ENCODE measurements around the gene CHADL. TPM values are rescaled to one million over a fixed set of nuclear protein-coding genes. Genes with fewer than 3 reads are reported as not detected.

Gene CHADL
- total and polyA plus RNA-seq, 2 of the 4 experiments (the other 2 are of a cell fraction), result 0.18 to 0.53 TPM

DNA sequence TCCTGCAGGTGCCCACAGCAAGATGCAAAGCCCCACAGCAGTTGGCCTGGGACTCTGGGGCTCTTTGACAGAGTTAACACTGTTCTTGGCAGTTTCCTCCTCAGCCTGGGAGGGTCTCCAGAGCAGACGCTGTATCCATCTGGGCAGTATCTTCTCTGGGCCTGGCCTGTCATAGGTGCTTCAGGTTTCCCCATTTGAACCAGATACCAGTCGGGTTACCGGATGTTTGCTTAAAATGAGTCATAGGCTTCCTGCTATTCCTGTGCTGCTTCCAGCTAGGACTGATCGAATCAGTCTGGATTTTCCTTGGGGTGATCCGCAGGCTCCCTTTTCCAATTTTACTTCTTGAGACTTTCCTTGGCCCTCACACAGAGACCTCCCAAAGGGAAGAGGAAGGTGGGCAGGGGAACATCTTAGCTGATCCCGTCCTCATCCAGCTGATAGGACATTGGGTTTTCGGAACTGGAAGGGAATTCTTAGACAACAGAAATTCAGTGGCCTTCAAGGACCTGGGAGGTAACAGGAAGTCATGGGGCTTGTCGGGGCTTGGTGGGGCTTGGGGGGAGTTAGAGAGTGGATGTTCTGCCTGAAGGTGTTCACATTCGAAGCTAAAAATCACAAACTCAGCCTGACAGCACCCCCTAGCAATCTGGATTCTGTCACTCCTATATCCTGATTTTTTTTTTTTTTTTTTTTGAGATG is 47.7 kb upstream of the CHADL start:
- peaks cover 7 to 53% of the 10 kb centered on the region in 2 experiments; a peak in 3 of 4 replicates for H3K79me1 ChIP-seq (ENCODE audit: low read depth in 1 of 2, low read length in 2 of 2)
- ATAC-seq (ENCODE audit: low read depth) (peak; percentile 4), DNase-seq (peak; percentile 88)
- peak overlapping the region; percentile 65 for H2AFZ ChIP-seq (replicated peaks; ENCODE audit: low read length, poor library complexity)
- H2AK9ac ChIP-seq (replicated peaks; ENCODE audit: low read depth, low read length, poor library complexity), result peak overlapping the region; percentile 99
- intact Hi-C loops (cut with micrococcal nuclease) (no loop called here), in situ Hi-C loops (cut with MboI; ENCODE audit: low sequenced_read_pairs) (no loop called here), dilution Hi-C loops (cut with HindIII; ENCODE audit: low sequenced_read_pairs, unreplicated experiment) (no loop called here)
- H3K9ac ChIP-seq (ENCODE audit: low read depth, low read length), result peak overlapping the region; percentile 87
- peaks cover 4% of the 10 kb centered on the region; the same call in 1 of the 2 replicates for H4K20me1 ChIP-seq (ENCODE audit: insufficient read depth, low read length)
- peak overlapping the region; percentile 100 for H2BK120ac ChIP-seq (ENCODE audit: low read depth, low read length)
- H3K36me3 ChIP-seq (ENCODE audit: control insufficient read depth, insufficient read depth, low read length), result peaks cover 11% of the 10 kb centered on the region
- peak overlapping the region; percentile 100 for H2AK5ac ChIP-seq (ENCODE audit: low read depth, low read length)
- peak overlapping the region; percentile 32 for H3K4me2 ChIP-seq (ENCODE audit: low read depth, low read length)
- peak overlapping the region; percentile 100 for H3K56ac ChIP-seq (ENCODE audit: extremely low read depth, insufficient read depth, low read length)
- POLR2A ChIA-PET (ENCODE audit: unreplicated experiment), result no interaction called here
- H3K4ac ChIP-seq (ENCODE audit: low read depth, low read length), result peak overlapping the region; percentile 100
- H2BK15ac ChIP-seq (ENCODE audit: low read depth, low read length), result peak overlapping the region; percentile 100
- BruUV-seq (replicated peaks), result no TSS peak
- H4K91ac ChIP-seq (ENCODE audit: insufficient read depth, low read depth, low read length), result peak overlapping the region; percentile 100
- CTCF ChIA-PET, result interaction anchor here (0.6 to 0.7 kb wide), 2 partner anchors 63 to 1244 kb away, joined by 3 read pairs; no protein-coding TSS in a partner anchor
- TF ChIP-seq CEBPB (IDR thresholded peaks at IDR 0.05; ENCODE audit: low read depth, low read length) (peak; percentile 24; the same call in 1 of the 2 replicates), POLR2A (IDR thresholded peaks at IDR 0.05; ENCODE audit: low read depth, low read length) (no peak), RCOR1 (IDR thresholded peaks at IDR 0.05; ENCODE audit: insufficient replicate concordance, low read length) (no peak), FOS (IDR thresholded peaks at IDR 0.05; ENCODE audit: low read depth, low read length) (peak; percentile 83)
- peak overlapping the region; percentile 100 for H3K23ac ChIP-seq (ENCODE audit: low read depth, low read length)
- H3K27me3 ChIP-seq (ENCODE audit: control insufficient read depth, insufficient read depth, low read length), result no peaks in the 10 kb centered on the region
- WGBS, 2 experiments (ENCODE audit: extremely low coverage in 2 of 2, insufficient read length in 1 of 2), result 33% methylated on average over 3 of the region's 9 CpGs; no CpG with 5 or more reads in 1 of the 2 experiments
- peak overlapping the region; percentile 100 for H3K14ac ChIP-seq (replicated peaks; ENCODE audit: low read depth, low read length)
- H4K8ac ChIP-seq (ENCODE audit: low read depth in 2 of 2, low read length in 2 of 2), result peak overlapping the region; percentile 96 to 100
- H2BK5ac ChIP-seq (ENCODE audit: low read depth, low read length, poor library complexity, severe bottlenecking), result peak overlapping the region; percentile 99
- H3K9me1 ChIP-seq (ENCODE audit: insufficient read depth, low read length), result peaks cover 8% of the 10 kb centered on the region
- no peak overlapping the region for H3K4me3 ChIP-seq (ENCODE audit: insufficient read depth, low read depth, low read length)
- H3K4me1 ChIP-seq (ENCODE audit: control insufficient read depth, insufficient read depth, low read length), result peaks cover 26% of the 10 kb centered on the region
- H4K5ac ChIP-seq (ENCODE audit: low read depth, low read length), result peak overlapping the region; percentile 94
- H3K18ac ChIP-seq (ENCODE audit: low read depth, low read length), result peak overlapping the region; percentile 92
- peak overlapping the region; percentile 98 for H3K27ac ChIP-seq (ENCODE audit: insufficient read depth, low read length)
- H2BK20ac ChIP-seq (ENCODE audit: low read depth, low read length), result peak overlapping the region; percentile 100
- H3K9me3 ChIP-seq (ENCODE audit: control insufficient read depth, insufficient read depth, low read length), result no peaks in the 10 kb centered on the region

Measured in IMR-90 (cell line).